ENCODE results near the gene SPIRE1.

SPIRE1 gene

DNA sequence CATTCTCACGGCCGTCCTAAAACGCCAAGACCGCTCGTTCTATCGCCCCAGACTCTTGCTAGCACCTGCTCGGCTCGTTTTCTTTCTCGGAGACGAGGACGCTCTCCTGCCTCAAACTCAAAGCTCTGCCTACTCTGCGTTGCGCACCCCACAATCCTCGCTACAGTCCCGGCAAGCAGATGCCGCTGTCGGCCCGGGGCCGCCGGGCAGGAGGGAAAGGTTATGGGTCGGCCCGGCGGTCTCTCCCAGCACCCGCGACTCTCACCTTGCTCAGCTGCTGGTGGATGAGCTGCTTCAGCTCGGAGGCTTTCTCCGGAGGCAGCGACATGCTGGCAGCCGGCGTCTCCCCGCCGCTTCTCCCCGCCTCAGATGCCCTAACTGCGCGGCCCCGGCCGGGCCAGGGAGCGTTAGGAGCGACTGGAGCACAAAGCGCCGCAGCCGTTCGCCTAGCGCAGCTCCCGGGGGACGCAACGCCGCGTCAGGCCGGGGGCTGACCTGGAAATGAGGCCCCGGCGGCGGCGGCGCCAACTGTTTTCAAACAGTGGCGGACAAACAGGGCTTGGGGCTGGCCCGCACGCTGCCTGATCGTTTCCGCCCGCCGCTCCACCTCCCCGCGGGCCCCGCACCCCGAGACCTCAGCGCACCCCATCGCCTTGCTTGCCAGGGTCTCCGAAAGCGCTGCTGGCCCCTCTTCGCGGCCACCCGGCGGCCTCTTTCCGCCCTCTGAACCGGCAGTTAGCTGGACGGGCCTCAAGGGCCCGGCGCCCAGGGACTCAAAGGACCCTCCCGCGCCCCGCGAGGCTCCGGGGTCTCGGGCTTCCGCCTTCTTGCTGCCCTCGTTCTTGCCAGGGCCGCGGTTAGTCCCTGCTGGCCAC, 44.6 kb upstream of the SPIRE1 start, which contains the start of the genes CEP76 and PSMG2:
Gene CEP76 (minus strand): TSS at position 503 of the 875 bp plus-strand sequence. CDS start 175 bp downstream, at position 328.
Gene PSMG2 (plus strand): TSS at position 822 of the 875 bp plus-strand sequence. CDS start 66 bp downstream, outside the sequence.
- TF ChIP-seq, protein P1, sequence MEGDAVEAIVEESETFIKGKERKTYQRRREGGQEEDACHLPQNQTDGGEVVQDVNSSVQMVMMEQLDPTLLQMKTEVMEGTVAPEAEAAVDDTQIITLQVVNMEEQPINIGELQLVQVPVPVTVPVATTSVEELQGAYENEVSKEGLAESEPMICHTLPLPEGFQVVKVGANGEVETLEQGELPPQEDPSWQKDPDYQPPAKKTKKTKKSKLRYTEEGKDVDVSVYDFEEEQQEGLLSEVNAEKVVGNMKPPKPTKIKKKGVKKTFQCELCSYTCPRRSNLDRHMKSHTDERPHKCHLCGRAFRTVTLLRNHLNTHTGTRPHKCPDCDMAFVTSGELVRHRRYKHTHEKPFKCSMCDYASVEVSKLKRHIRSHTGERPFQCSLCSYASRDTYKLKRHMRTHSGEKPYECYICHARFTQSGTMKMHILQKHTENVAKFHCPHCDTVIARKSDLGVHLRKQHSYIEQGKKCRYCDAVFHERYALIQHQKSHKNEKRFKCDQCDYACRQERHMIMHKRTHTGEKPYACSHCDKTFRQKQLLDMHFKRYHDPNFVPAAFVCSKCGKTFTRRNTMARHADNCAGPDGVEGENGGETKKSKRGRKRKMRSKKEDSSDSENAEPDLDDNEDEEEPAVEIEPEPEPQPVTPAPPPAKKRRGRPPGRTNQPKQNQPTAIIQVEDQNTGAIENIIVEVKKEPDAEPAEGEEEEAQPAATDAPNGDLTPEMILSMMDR (IDR thresholded peaks at IDR 0.05; ENCODE audit: borderline replicate concordance, extremely low read depth, low read length, poor library complexity, severe bottlenecking): no peak
- no peak for TF ChIP-seq EZH2 (IDR thresholded peaks at IDR 0.05; ENCODE audit: borderline replicate concordance, low read depth, low read length, severe bottlenecking)
- Histone ChIP-seq H3K9me3 (ENCODE audit: insufficient read depth, low read length, severe bottlenecking) (no peaks in the 10 kb centered on the region), H3K4me1 (ENCODE audit: insufficient read depth, low read length) (peaks cover 44% of the 10 kb centered on the region), H3K36me3 (ENCODE audit: insufficient read depth, low read length) (peaks cover 58% of the 10 kb centered on the region), H3K4me2 (ENCODE audit: insufficient read depth, low read length) (peak within 1 kb of the TSS; percentile 90), H3K4me3 (ENCODE audit: low read depth in 1 of 2, low read length in 2 of 2) (peak within 1 kb of the TSS; percentile 44 to 73), H4K20me1 (ENCODE audit: insufficient read depth, low read length) (peaks cover 23% of the 10 kb centered on the region; the same call in 1 of the 2 replicates), H3K27me3 (ENCODE audit: insufficient read depth, low read length, poor library complexity) (no peaks in the 10 kb centered on the region), H3K79me2 (ENCODE audit: insufficient read depth, low read length) (peaks cover 92% of the 10 kb centered on the region), H3K9ac (ENCODE audit: low read depth, low read length) (peak within 1 kb of the TSS; percentile 93), H2AFZ (ENCODE audit: low read depth, low read length) (peak within 1 kb of the TSS; percentile 93), H3K27ac (ENCODE audit: low read length) (peak within 1 kb of the TSS; percentile 97)
- DNase-seq: peak; percentile 89
- peak; percentile 85 for ATAC-seq (ENCODE audit: insufficient read depth, low read depth)

GRCh38 chr18:12701161-12701560, 43.3 kb upstream of the SPIRE1 start:
- peak overlapping the region; percentile 90 for H3K4me2 ChIP-seq (ENCODE audit: insufficient read depth, low read length)
- no peak for ATAC-seq (ENCODE audit: insufficient read depth, low read depth)
- peaks cover 87% of the 10 kb centered on the region for H3K79me2 ChIP-seq (ENCODE audit: insufficient read depth, low read length)
- H3K9me3 ChIP-seq (ENCODE audit: insufficient read depth, low read length, severe bottlenecking): no peaks in the 10 kb centered on the region
- H3K27me3 ChIP-seq (ENCODE audit: insufficient read depth, low read length, poor library complexity): no peaks in the 10 kb centered on the region
- H3K4me3 ChIP-seq (ENCODE audit: low read depth in 1 of 2, low read length in 2 of 2): peak overlapping the region; percentile 44 to 73; a peak in 3 of 4 replicates
- peak overlapping the region; percentile 97 for H3K27ac ChIP-seq (ENCODE audit: low read length)
- TF ChIP-seq, protein P1 (IDR thresholded peaks at IDR 0.05; ENCODE audit: borderline replicate concordance, extremely low read depth, low read length, poor library complexity, severe bottlenecking): no peak
- TF ChIP-seq EZH2 (IDR thresholded peaks at IDR 0.05; ENCODE audit: borderline replicate concordance, low read depth, low read length, severe bottlenecking): no peak
- DNase-seq: no peak
- H2AFZ ChIP-seq (ENCODE audit: low read depth, low read length): no peak overlapping the region
- H3K4me1 ChIP-seq (ENCODE audit: insufficient read depth, low read length): peaks cover 44% of the 10 kb centered on the region
- H3K9ac ChIP-seq (ENCODE audit: low read depth, low read length): peak overlapping the region; percentile 93
- peaks cover 23% of the 10 kb centered on the region; the same call in 1 of the 2 replicates for H4K20me1 ChIP-seq (ENCODE audit: insufficient read depth, low read length)
- peaks cover 56% of the 10 kb centered on the region for H3K36me3 ChIP-seq (ENCODE audit: insufficient read depth, low read length)

- Histone ChIP-seq H3K9ac (ENCODE audit: low read depth, low read length) (0 out of 2 replicates have a peak overlapping the region, but pooled peaks have one; percentile 7), H3K79me2 (ENCODE audit: insufficient read depth, low read length) (peaks cover 76% of the 10 kb centered on the region), H3K4me2 (ENCODE audit: insufficient read depth, low read length) (peak overlapping the region; percentile 90; the same call in 1 of the 2 replicates), H3K4me1 (ENCODE audit: insufficient read depth, low read length) (peaks cover 32% of the 10 kb centered on the region), H3K27me3 (ENCODE audit: insufficient read depth, low read length, poor library complexity) (no peaks in the 10 kb centered on the region), H3K9me3 (ENCODE audit: insufficient read depth, low read length, severe bottlenecking) (no peaks in the 10 kb centered on the region), H3K4me3 (ENCODE audit: low read depth in 1 of 2, low read length in 2 of 2) (no peak overlapping the region), H4K20me1 (ENCODE audit: insufficient read depth, low read length) (peaks cover 12% of the 10 kb centered on the region; the same call in 1 of the 2 replicates), H2AFZ (ENCODE audit: low read depth, low read length) (no peak overlapping the region), H3K36me3 (ENCODE audit: insufficient read depth, low read length) (peaks cover 54% of the 10 kb centered on the region), H3K27ac (ENCODE audit: low read length) (no peak overlapping the region)
- no peak for DNase-seq
- no peak for ATAC-seq (ENCODE audit: insufficient read depth, low read depth)
- TF ChIP-seq EZH2 (IDR thresholded peaks at IDR 0.05; ENCODE audit: borderline replicate concordance, low read depth, low read length, severe bottlenecking): no peak
- TF ChIP-seq, protein P1 (IDR thresholded peaks at IDR 0.05; ENCODE audit: borderline replicate concordance, extremely low read depth, low read length, poor library complexity, severe bottlenecking): no peak
These were observed 41.8 kb upstream of the SPIRE1 start for GRCh38 chr18:12699747-12700146.
